ENCODE data around the gene CCDC88A. TPM values are rescaled to one million over a fixed set of nuclear protein-coding genes. Genes with fewer than 3 reads are reported as not detected.
"Not testable (repeated sequence)": the region's sequence is repeated elsewhere in the genome, so short reads cannot be mapped to it uniquely, and the experiment has no call there.

CCDC88A gene
- total and polyA plus RNA-seq, 4 donors, result 126 to 223 (median 205) TPM

DNA sequence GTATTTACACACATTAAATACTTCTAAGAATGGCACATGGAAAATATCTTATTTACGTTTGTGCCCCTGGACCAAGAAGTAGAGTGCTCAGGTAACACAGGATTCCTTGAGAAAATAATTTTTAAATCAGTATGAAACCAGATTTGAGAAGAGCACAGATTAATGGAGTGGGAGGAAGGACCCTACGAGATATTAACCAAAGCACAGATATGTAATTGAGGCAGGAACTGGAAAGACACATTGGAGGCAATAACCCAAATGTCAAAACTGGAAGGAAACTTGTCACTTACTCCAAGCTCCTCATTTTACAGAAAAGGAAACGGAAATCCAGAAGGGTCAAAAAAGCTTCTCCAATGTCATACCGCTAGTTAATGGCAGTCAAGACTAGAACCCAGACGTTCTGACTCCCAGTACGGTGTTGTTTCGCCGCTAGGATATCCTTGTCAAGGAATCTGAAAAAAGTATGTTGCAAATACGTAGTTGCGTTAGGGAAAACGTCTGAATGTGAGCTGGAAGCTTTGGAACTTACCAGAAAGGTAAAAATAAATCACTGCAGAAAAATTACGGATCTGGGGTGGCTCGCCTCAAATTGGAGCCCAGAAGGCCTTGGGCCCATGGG is 151.3 kb downstream of the CCDC88A start:
- Histone ChIP-seq H3K9me3 (ENCODE audit: control insufficient read depth, insufficient read depth, low read length) (no peaks in the 10 kb centered on the region), H3K27ac (ENCODE audit: low read depth, low read length) (peak overlapping the region; percentile 88), H3K4me1 (ENCODE audit: control insufficient read depth, insufficient read depth, low read length) (peaks cover 7% of the 10 kb centered on the region), H3K36me3 (ENCODE audit: control insufficient read depth, insufficient read depth, low read length) (peaks cover 9% of the 10 kb centered on the region), H3K27me3 (ENCODE audit: control insufficient read depth, insufficient read depth, low read length) (no peaks in the 10 kb centered on the region), H3K4me3 (ENCODE audit: low read depth, low read length) (peak overlapping the region; percentile 94)
- DNase-seq (ENCODE audit: low read depth in 4 of 6, low spot score in 6 of 6), result no peak
- WGBS (ENCODE audit: insufficient coverage), result 9% methylated on average over 11 of the region's 13 CpGs

DNA sequence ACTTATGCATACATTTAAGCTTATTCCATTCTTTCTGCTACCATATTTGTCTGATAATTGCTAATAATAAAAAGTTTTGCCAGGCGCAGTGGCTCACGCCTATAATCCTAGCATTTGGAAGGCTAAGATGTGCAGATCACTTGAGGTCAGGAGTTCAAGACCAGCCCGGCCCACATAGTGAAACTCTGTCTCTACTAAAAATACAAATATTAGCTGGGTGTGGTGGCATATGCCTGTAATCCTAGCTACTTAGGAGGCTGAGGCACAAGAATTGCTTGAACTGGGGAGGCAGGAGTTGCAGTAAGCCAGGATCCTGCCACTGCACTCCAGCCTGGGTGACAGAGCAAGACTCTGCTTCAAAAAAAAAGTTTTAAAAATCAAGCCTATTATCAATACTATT is 160.1 kb downstream of the CCDC88A start:
- not testable (repeated sequence) for H3K4me1 ChIP-seq (ENCODE audit: control insufficient read depth, insufficient read depth, low read length); H3K9me3 ChIP-seq (ENCODE audit: control insufficient read depth, insufficient read depth, low read length); H3K27me3 ChIP-seq (ENCODE audit: control insufficient read depth, insufficient read depth, low read length); H3K4me3 ChIP-seq (ENCODE audit: low read depth, low read length); H3K27ac ChIP-seq (ENCODE audit: low read depth, low read length); DNase-seq (ENCODE audit: low read depth in 4 of 6, low spot score in 6 of 6)
- WGBS (ENCODE audit: insufficient coverage), result no CpG with 5 or more reads among the region's 3 CpGs
- peaks cover 28% of the 10 kb centered on the region for H3K36me3 ChIP-seq (ENCODE audit: control insufficient read depth, insufficient read depth, low read length)

DNA sequence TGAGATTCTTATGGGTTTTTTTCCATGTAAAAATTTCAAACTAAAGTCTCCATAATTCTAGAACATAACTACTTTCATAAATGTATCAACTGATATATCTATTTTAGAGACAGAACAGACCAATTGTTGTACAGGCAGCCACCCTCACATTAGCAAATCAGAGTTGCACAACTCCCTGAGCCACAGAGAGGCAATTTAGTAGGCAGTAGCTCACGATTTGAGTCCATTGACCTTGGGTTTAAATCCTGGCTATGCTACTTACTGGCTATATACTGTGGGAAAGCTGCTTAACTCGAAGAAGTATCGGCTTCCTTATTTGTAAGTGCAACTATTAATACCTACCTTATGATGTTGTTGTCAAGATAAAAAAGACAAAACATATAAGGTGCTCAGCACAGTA is 166.8 kb downstream of the CCDC88A start:
- Histone ChIP-seq H3K27me3 (ENCODE audit: control insufficient read depth, insufficient read depth, low read length) (no peaks in the 10 kb centered on the region), H3K9me3 (ENCODE audit: control insufficient read depth, insufficient read depth, low read length) (no peaks in the 10 kb centered on the region), H3K27ac (ENCODE audit: low read depth, low read length) (no peak overlapping the region), H3K4me3 (ENCODE audit: low read depth, low read length) (no peak overlapping the region), H3K36me3 (ENCODE audit: control insufficient read depth, insufficient read depth, low read length) (peaks cover 13% of the 10 kb centered on the region), H3K4me1 (ENCODE audit: control insufficient read depth, insufficient read depth, low read length) (no peaks in the 10 kb centered on the region)
- no CpG with 5 or more reads among the region's 3 CpGs for WGBS (ENCODE audit: insufficient coverage)
- DNase-seq (ENCODE audit: low read depth in 4 of 6, low spot score in 6 of 6), result no peak

DNA sequence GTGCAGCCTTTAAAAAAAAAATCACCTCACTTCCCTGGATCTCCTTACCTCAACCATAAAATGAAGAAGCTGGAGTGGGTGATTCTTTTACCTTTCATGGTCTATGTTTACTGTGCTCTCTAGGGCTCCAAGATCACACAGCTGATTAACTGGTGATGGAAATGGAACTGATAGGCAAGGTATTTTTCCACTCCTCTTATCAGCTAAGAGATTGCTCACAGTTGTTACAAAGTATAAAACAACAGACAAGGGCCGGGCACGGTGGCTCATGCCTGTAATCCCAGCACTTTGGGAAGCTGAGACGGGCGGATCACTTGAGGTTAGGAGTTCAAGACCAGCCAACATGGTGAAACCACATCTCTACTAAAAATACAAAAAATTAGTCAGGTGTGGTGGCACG is 172.6 kb downstream of the CCDC88A start:
- Histone ChIP-seq H3K9me3 (ENCODE audit: control insufficient read depth, insufficient read depth, low read length) (no peaks in the 10 kb centered on the region), H3K36me3 (ENCODE audit: control insufficient read depth, insufficient read depth, low read length) (peaks cover 15% of the 10 kb centered on the region), H3K27ac (ENCODE audit: low read depth, low read length) (no peak overlapping the region), H3K4me1 (ENCODE audit: control insufficient read depth, insufficient read depth, low read length) (no peaks in the 10 kb centered on the region), H3K27me3 (ENCODE audit: control insufficient read depth, insufficient read depth, low read length) (no peaks in the 10 kb centered on the region), H3K4me3 (ENCODE audit: low read depth, low read length) (no peak overlapping the region)
- DNase-seq (ENCODE audit: low read depth in 4 of 6, low spot score in 6 of 6), result no peak
- WGBS (ENCODE audit: insufficient coverage), result 100% methylated on average over 2 of the region's 5 CpGs

DNA sequence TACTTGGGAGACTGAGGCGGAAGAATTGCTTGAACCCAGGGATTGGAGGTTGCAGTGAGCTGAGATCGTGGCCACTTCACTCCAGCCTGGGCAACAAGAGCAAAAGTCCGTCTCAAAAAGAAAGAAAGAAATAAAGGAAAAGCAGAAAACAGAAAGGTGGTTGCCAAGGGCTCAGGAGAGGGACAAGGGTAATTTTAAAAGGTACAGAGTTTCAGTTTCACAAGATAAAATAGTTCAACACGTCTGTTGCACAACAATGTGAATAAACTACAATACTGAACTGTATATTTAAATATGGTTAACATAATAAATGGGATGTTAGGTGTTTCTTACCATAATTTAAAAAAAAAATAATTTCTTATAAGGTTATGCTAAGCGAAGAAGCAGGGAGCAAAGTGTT is 174.2 kb downstream of the CCDC88A start:
- WGBS (ENCODE audit: insufficient coverage), result 100% methylated on average over 2 of the region's 5 CpGs
- H3K27me3 ChIP-seq (ENCODE audit: control insufficient read depth, insufficient read depth, low read length), result no peaks in the 10 kb centered on the region
- H3K4me3 ChIP-seq (ENCODE audit: low read depth, low read length), result no peak overlapping the region
- DNase-seq (ENCODE audit: low read depth in 4 of 6, low spot score in 6 of 6), result no peak
- no peaks in the 10 kb centered on the region for H3K9me3 ChIP-seq (ENCODE audit: control insufficient read depth, insufficient read depth, low read length)
- H3K27ac ChIP-seq (ENCODE audit: low read depth, low read length), result no peak overlapping the region
- H3K4me1 ChIP-seq (ENCODE audit: control insufficient read depth, insufficient read depth, low read length), result no peaks in the 10 kb centered on the region
- H3K36me3 ChIP-seq (ENCODE audit: control insufficient read depth, insufficient read depth, low read length), result peaks cover 15% of the 10 kb centered on the region

DNA sequence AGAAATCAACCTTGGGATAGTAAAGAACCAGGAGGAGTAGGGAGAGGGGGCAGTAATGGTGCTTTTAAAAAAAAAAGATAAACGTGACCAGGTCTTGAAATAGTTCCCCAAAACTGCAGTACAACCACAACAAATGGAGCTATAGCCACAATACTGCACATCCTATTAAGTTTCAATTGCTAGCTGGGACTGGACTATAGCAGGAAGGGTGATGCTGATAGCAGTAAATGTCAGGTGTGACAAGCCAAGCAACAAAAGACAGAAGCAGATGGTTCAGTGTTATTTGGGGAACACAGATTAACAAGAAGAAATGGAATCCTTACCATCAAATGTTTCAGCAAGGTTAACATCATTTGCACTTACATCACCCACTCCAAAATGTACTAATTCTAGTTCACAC is 177.0 kb downstream of the CCDC88A start:
- WGBS (ENCODE audit: insufficient coverage), result no CpG with 5 or more reads among the region's 1 CpG
- DNase-seq (ENCODE audit: low read depth in 4 of 6, low spot score in 6 of 6), result no peak

DNA sequence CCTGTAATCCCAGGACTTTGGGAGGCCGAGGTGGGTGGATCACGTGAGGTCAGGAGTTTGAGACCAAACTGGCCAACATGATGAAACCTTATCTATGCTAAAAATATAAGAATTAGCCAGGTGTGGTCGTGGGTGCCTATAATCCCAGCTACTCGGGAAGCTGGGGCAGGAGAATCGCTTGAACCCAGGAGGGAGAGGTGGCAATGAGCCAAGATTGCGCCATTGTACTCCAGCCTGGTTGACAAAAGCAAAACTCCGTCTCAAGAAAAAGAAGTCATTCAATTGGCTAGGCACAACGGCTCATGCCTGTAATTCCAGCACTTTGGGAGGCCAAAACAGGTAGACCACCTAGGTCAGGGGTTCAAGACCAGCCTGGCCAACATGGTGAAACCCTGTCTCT is 178.1 kb downstream of the CCDC88A start:
- H3K36me3 ChIP-seq (ENCODE audit: control insufficient read depth, insufficient read depth, low read length); H3K4me1 ChIP-seq (ENCODE audit: control insufficient read depth, insufficient read depth, low read length); H3K27ac ChIP-seq (ENCODE audit: low read depth, low read length); DNase-seq (ENCODE audit: low read depth in 4 of 6, low spot score in 6 of 6); H3K27me3 ChIP-seq (ENCODE audit: control insufficient read depth, insufficient read depth, low read length); H3K4me3 ChIP-seq (ENCODE audit: low read depth, low read length); H3K9me3 ChIP-seq (ENCODE audit: control insufficient read depth, insufficient read depth, low read length): not testable (repeated sequence)
- WGBS (ENCODE audit: insufficient coverage), result 82% methylated on average over 8 of the region's 8 CpGs

More for the DNA sequence above, 177.0 kb downstream of the CCDC88A start:
- Histone ChIP-seq H3K4me3 (ENCODE audit: low read depth, low read length) (no peak overlapping the region), H3K27ac (ENCODE audit: low read depth, low read length) (no peak overlapping the region), H3K9me3 (ENCODE audit: control insufficient read depth, insufficient read depth, low read length) (no peaks in the 10 kb centered on the region), H3K36me3 (ENCODE audit: control insufficient read depth, insufficient read depth, low read length) (peaks cover 12% of the 10 kb centered on the region), H3K4me1 (ENCODE audit: control insufficient read depth, insufficient read depth, low read length) (no peaks in the 10 kb centered on the region), H3K27me3 (ENCODE audit: control insufficient read depth, insufficient read depth, low read length) (no peaks in the 10 kb centered on the region)

DNA sequence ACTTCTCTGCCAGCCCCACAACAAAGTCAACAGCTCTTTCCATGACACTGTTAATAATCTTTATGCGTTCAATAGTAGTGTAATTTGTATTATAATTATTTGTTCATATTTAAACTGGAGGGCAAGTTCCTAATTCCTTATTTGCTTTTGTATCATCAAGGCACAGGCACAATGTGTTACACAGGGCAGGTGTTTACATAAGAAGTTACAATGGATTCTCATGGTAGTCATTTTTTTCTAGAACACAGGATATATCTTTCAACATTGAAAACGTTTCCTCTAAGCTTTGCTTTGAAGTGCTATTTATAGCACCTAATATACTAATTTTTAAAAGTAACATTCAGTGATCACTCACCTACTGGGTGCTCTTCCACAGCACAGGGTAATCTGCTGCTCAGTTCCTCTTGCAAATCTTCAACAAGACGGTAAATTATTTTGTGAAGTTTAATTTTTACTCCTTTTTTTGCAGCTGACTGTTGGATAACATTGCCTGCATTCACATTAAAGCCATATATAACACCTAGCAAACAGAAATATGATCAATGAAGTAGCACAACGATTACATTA is 179.9 kb downstream of the CCDC88A start:
- no CpG with 5 or more reads among the region's 4 CpGs for WGBS (ENCODE audit: insufficient coverage)
- Histone ChIP-seq H3K4me1 (ENCODE audit: control insufficient read depth, insufficient read depth, low read length) (no peaks in the 10 kb centered on the region), H3K36me3 (ENCODE audit: control insufficient read depth, insufficient read depth, low read length) (peaks cover 10% of the 10 kb centered on the region), H3K27me3 (ENCODE audit: control insufficient read depth, insufficient read depth, low read length) (no peaks in the 10 kb centered on the region), H3K27ac (ENCODE audit: low read depth, low read length) (no peak overlapping the region), H3K9me3 (ENCODE audit: control insufficient read depth, insufficient read depth, low read length) (no peaks in the 10 kb centered on the region), H3K4me3 (ENCODE audit: low read depth, low read length) (no peak overlapping the region)
- no peak for DNase-seq (ENCODE audit: low read depth in 4 of 6, low spot score in 6 of 6)
